Breast epithelium (tissue), 3 donors: ENCODE data around the gene ARHGEF10L.

Experiments
- POLR2A ChIP-seq: fragments of 450-650 bp; IDR thresholded peaks from one replicate; pipeline ENCODE4 v1.6.1; 2016; ENCODE audit warnings: antibody characterized with exemption, mild to moderate bottlenecking, moderate library complexity
- TF ChIP-seq, protein P1 (sequence below), 3 donors: fragments of 450-650 bp; IDR thresholded peaks; one replicate each; pipeline ENCODE4 v1.5.1; 2016 to 2017; ENCODE audit warnings: antibody characterized with exemption in 3 of 3, mild to moderate bottlenecking in 3 of 3, moderate library complexity in 3 of 3

DNA sequence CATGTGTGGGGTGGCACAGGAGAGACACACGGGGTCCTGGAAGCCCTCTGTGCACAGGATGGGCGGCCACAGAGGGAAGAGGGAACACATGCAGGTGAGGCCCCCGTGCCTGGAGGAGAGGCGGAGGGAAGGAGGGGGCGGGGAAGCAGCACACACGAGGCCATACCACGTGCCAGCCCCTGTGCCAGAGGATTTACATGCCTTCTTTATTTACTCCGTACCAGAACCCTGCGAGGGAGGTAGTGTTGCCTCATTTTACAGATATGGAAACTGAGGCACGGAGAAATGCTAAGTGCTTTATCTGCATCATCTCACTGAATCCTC lies 56.1 kb downstream of the ARHGEF10L start:
- TF ChIP-seq, protein P1, sequence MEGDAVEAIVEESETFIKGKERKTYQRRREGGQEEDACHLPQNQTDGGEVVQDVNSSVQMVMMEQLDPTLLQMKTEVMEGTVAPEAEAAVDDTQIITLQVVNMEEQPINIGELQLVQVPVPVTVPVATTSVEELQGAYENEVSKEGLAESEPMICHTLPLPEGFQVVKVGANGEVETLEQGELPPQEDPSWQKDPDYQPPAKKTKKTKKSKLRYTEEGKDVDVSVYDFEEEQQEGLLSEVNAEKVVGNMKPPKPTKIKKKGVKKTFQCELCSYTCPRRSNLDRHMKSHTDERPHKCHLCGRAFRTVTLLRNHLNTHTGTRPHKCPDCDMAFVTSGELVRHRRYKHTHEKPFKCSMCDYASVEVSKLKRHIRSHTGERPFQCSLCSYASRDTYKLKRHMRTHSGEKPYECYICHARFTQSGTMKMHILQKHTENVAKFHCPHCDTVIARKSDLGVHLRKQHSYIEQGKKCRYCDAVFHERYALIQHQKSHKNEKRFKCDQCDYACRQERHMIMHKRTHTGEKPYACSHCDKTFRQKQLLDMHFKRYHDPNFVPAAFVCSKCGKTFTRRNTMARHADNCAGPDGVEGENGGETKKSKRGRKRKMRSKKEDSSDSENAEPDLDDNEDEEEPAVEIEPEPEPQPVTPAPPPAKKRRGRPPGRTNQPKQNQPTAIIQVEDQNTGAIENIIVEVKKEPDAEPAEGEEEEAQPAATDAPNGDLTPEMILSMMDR (IDR thresholded peaks at IDR 0.05) = no peak
- no peak for TF ChIP-seq POLR2A
